DOHH2 (cell line): ENCODE results near the gene SLC25A13.

Experiments used
- H3F3A ChIP-seq: fragments of 200-600 bp; sonication (generic), shearing (Covaris generic); 2 replicates; pipeline ENCODE4 v1.6.0; 2016; ENCODE audit warnings: antibody characterized with exemption, mild to moderate bottlenecking; ENCODE audit not compliant: control insufficient read depth, insufficient read depth
- H3K27ac ChIP-seq: fragments of 200-600 bp; sonication (generic); 2 replicates; pipeline ENCODE4 v1.5.1; 2014; ENCODE audit warnings: low read depth, mild to moderate bottlenecking, low read length, moderate library complexity
- H3K27me3 ChIP-seq: fragments of 200-600 bp; sonication (generic); 2 replicates; pipeline ENCODE4 v1.6.1; 2014; ENCODE audit warnings: mild to moderate bottlenecking, low read length, mixed read lengths; ENCODE audit not compliant: control insufficient read depth
- H3K36me3 ChIP-seq: fragments of 200-600 bp; sonication (generic); 2 replicates; pipeline ENCODE4 v1.6.1; 2014; ENCODE audit warnings: mild to moderate bottlenecking, low read length, moderate library complexity, mixed read lengths; ENCODE audit not compliant: control insufficient read depth
- H3K4me1 ChIP-seq: fragments of 200-600 bp; sonication (generic); 2 replicates; pipeline ENCODE4 v1.6.1; 2014; ENCODE audit warnings: mild to moderate bottlenecking, low read length, mixed read lengths; ENCODE audit not compliant: control insufficient read depth
- H3K4me2 ChIP-seq: fragments of 200-600 bp; sonication (generic); 2 replicates; pipeline ENCODE4 v1.6.0; 2014; ENCODE audit warnings: mild to moderate bottlenecking, low read length, moderate library complexity
- H3K4me3 ChIP-seq: fragments of 200-600 bp; sonication (generic); 2 replicates; pipeline ENCODE4 v1.5.1; 2014; ENCODE audit warnings: mild to moderate bottlenecking, low read length, mixed read lengths
- H3K79me2 ChIP-seq: fragments of 200-600 bp; sonication (generic); 2 replicates; pipeline ENCODE4 v1.6.1; 2014; ENCODE audit warnings: mild to moderate bottlenecking, low read length, mixed read lengths; ENCODE audit not compliant: control insufficient read depth
- H3K9me2 ChIP-seq: fragments of 200-600 bp; sonication (generic); replicated peaks from 2 replicates; pipeline ENCODE4 v1.6.1; 2014; ENCODE audit warnings: mild to moderate bottlenecking, low read length, mixed read lengths; ENCODE audit not compliant: control insufficient read depth
- H3K9me3 ChIP-seq: fragments of 200-600 bp; sonication (generic); 2 replicates; pipeline ENCODE4 v1.6.1; 2014; ENCODE audit warnings: antibody characterized with exemption, low read length, mixed read lengths; ENCODE audit not compliant: control insufficient read depth, insufficient read depth
- H4K20me1 ChIP-seq: fragments of 200-600 bp; sonication (generic); 2 replicates; pipeline ENCODE4 v1.6.0; 2014; ENCODE audit warnings: low read depth, mild to moderate bottlenecking, antibody characterized with exemption, low read length, moderate library complexity; ENCODE audit not compliant: control insufficient read depth, insufficient read depth
- CTCF ChIP-seq: fragments of 200-600 bp; sonication (generic); IDR thresholded peaks from one replicate; pipeline ENCODE4 v1.5.1; 2014; ENCODE audit warnings: antibody characterized with exemption, mild to moderate bottlenecking, low read depth, low read length; ENCODE audit not compliant: poor library complexity, severe bottlenecking
- EZH2phosphoT487 ChIP-seq: fragments of 200-600 bp; sonication (generic); IDR thresholded peaks from 2 replicates; pipeline ENCODE4 v1.6.1; 2017; ENCODE audit warnings: borderline replicate concordance, mild to moderate bottlenecking, antibody characterized with exemption, low read length, moderate library complexity, mixed read lengths

Gene SLC25A13

GRCh38 chr7:96080027-96080426, 241.9 kb downstream of the SLC25A13 start:
- no peak overlapping the region for H3K27ac ChIP-seq
- peaks cover 25% of the 10 kb centered on the region for H3K27me3 ChIP-seq
- no peak for TF ChIP-seq EZH2phosphoT487
- TF ChIP-seq CTCF, result no peak
- H3K4me2 ChIP-seq, result no peak overlapping the region
- no peaks in the 10 kb centered on the region for H4K20me1 ChIP-seq
- H3K79me2 ChIP-seq, result no peaks in the 10 kb centered on the region
- H3K4me3 ChIP-seq, result no peak overlapping the region
- H3K4me1 ChIP-seq, result peaks cover 10% of the 10 kb centered on the region
- H3K36me3 ChIP-seq, result no peaks in the 10 kb centered on the region
- H3K9me3 ChIP-seq, result no peaks in the 10 kb centered on the region
- H3K9me2 ChIP-seq, result no peaks in the 10 kb centered on the region
- no peaks in the 10 kb centered on the region for H3F3A ChIP-seq

GRCh38 chr7:96076350-96076707, 245.6 kb downstream of the SLC25A13 start:
- H3K9me3 ChIP-seq, result no peaks in the 10 kb centered on the region
- H3K9me2 ChIP-seq, result no peaks in the 10 kb centered on the region
- H3K27ac ChIP-seq, result no peak overlapping the region
- H3K27me3 ChIP-seq, result peaks cover 26% of the 10 kb centered on the region
- H3K4me1 ChIP-seq, result peaks cover 10% of the 10 kb centered on the region
- H3K36me3 ChIP-seq, result no peaks in the 10 kb centered on the region
- H4K20me1 ChIP-seq, result no peaks in the 10 kb centered on the region
- H3K79me2 ChIP-seq, result no peaks in the 10 kb centered on the region
- H3K4me3 ChIP-seq, result peak overlapping the region; percentile 67
- no peaks in the 10 kb centered on the region for H3F3A ChIP-seq
- TF ChIP-seq EZH2phosphoT487 (no peak), CTCF (no peak)
- H3K4me2 ChIP-seq, result peak overlapping the region; percentile 81

- Histone ChIP-seq H3K4me3 (peak overlapping the region; percentile 67), H3K27ac (no peak overlapping the region), H3K4me2 (peak overlapping the region; percentile 81), H3F3A (no peaks in the 10 kb centered on the region), H4K20me1 (no peaks in the 10 kb centered on the region), H3K27me3 (peaks cover 26% of the 10 kb centered on the region), H3K9me3 (no peaks in the 10 kb centered on the region), H3K4me1 (peaks cover 10% of the 10 kb centered on the region), H3K79me2 (no peaks in the 10 kb centered on the region), H3K36me3 (no peaks in the 10 kb centered on the region), H3K9me2 (no peaks in the 10 kb centered on the region)
- TF ChIP-seq CTCF (peak; percentile 90), EZH2phosphoT487 (peak; percentile 96)
Measured at GRCh38 chr7:96075510-96076349, 246.2 kb downstream of the SLC25A13 start.
